ENCODE measurements around the gene POP7.
"Not testable (repeated sequence)": the region's sequence is repeated elsewhere in the genome, so short reads cannot be mapped to it uniquely, and the experiment has no call there.

POP7 gene

GRCh38 chr7:100705753-100706671 lies at the start of gene POP7:
Gene POP7 (plus strand): TSS chr7:100706121. CDS start chr7:100706831, 710 bp downstream.
- DNase-seq = peak; percentile 98

- not testable (repeated sequence) for DNase-seq
Observed at GRCh38 chr7:100662194-100662776, 43.6 kb upstream of the POP7 start.

- no peak for DNase-seq
Observed at GRCh38 chr7:100665168-100665726, 40.7 kb upstream of the POP7 start.

GRCh38 chr7:100667331-100668068 lies 38.4 kb upstream of the POP7 start:
- no peak for DNase-seq

- DNase-seq = no peak
Observed at GRCh38 chr7:100668069-100668449, 37.9 kb upstream of the POP7 start.

- not testable (repeated sequence) for DNase-seq
Observed at GRCh38 chr7:100669106-100669505, 36.8 kb upstream of the POP7 start.

GRCh38 chr7:100670074-100670473 lies 35.8 kb upstream of the POP7 start:
- no peak for DNase-seq

- no peak for DNase-seq
Observed at GRCh38 chr7:100671353-100672327, 34.3 kb upstream of the POP7 start.

- peak; percentile 99 for DNase-seq
Observed at GRCh38 chr7:100673302-100673941, 32.5 kb upstream of the POP7 start, which contains the start of gene GNB2. Gene GNB2 (plus strand): TSS chr7:100673740. CDS start chr7:100676266, 2,526 bp downstream.

GRCh38 chr7:100673942-100674410 lies 31.9 kb upstream of the POP7 start:
- peak; percentile 22 for DNase-seq

GRCh38 chr7:100674411-100675104 lies 31.4 kb upstream of the POP7 start:
- DNase-seq = no peak

GRCh38 chr7:100675105-100675451 lies 30.8 kb upstream of the POP7 start:
- DNase-seq = no peak

- peak; percentile 79 for DNase-seq
Observed at GRCh38 chr7:100675581-100676350, 30.2 kb upstream of the POP7 start.

GRCh38 chr7:100676501-100677306 lies 29.2 kb upstream of the POP7 start:
- no peak for DNase-seq

GRCh38 chr7:100677308-100678267 lies 28.3 kb upstream of the POP7 start:
- no peak for DNase-seq

GRCh38 chr7:100678291-100678984 lies 27.5 kb upstream of the POP7 start:
- no peak for DNase-seq
